Measurements from ENCODE around the gene BOD1. TPM values are rescaled to one million over a fixed set of nuclear protein-coding genes. Genes with fewer than 3 reads are reported as not detected.

The BOD1 gene
- total RNA-seq, 2 donors from 2014 or later: 79.3 to 92.9 TPM

GRCh38 chr5:173594061-173594460 lies 22.4 kb downstream of the BOD1 start:
- Mint-ChIP-seq H3K4me1 (no peaks in the 10 kb centered on the region), H3K27ac (no peak overlapping the region), H3K27me3 (ENCODE audit: insufficient read depth) (peaks cover 2% of the 10 kb centered on the region), H3K9me3 (peaks cover 45% of the 10 kb centered on the region), H3K36me3 (ENCODE audit: low read depth) (peaks cover 18% of the 10 kb centered on the region), H3K4me3 (no peak overlapping the region)
- H3K4me1 ChIP-seq (ENCODE audit: control insufficient read depth, insufficient read depth, low read length): no peaks in the 10 kb centered on the region
- WGBS, 2 experiments (ENCODE audit: insufficient coverage in 1 of 2, insufficient read length in 1 of 2): 80 to 85% methylated on average over 1 to 3 of the region's 3 CpGs
- no peak for DNase-seq
- peaks cover 24% of the 10 kb centered on the region for H3K9me3 ChIP-seq (ENCODE audit: control insufficient read depth, low read length)
- no peaks in the 10 kb centered on the region for H3K36me3 ChIP-seq (ENCODE audit: control insufficient read depth, insufficient read depth, low read length)
- H3K9ac ChIP-seq (ENCODE audit: extremely low read depth, low read length, poor library complexity, severe bottlenecking): no peak overlapping the region
- H3K27me3 ChIP-seq (ENCODE audit: control insufficient read depth, insufficient read depth, low read length, poor library complexity, severe bottlenecking): no peaks in the 10 kb centered on the region
- TF ChIP-seq, protein P1, sequence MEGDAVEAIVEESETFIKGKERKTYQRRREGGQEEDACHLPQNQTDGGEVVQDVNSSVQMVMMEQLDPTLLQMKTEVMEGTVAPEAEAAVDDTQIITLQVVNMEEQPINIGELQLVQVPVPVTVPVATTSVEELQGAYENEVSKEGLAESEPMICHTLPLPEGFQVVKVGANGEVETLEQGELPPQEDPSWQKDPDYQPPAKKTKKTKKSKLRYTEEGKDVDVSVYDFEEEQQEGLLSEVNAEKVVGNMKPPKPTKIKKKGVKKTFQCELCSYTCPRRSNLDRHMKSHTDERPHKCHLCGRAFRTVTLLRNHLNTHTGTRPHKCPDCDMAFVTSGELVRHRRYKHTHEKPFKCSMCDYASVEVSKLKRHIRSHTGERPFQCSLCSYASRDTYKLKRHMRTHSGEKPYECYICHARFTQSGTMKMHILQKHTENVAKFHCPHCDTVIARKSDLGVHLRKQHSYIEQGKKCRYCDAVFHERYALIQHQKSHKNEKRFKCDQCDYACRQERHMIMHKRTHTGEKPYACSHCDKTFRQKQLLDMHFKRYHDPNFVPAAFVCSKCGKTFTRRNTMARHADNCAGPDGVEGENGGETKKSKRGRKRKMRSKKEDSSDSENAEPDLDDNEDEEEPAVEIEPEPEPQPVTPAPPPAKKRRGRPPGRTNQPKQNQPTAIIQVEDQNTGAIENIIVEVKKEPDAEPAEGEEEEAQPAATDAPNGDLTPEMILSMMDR (conservative IDR thresholded peaks at IDR 0.05): no peak
- H3K4me3 ChIP-seq (ENCODE audit: low read length): no peak overlapping the region
- H3K27ac ChIP-seq (ENCODE audit: low read depth, low read length): no peak overlapping the region

DNA sequence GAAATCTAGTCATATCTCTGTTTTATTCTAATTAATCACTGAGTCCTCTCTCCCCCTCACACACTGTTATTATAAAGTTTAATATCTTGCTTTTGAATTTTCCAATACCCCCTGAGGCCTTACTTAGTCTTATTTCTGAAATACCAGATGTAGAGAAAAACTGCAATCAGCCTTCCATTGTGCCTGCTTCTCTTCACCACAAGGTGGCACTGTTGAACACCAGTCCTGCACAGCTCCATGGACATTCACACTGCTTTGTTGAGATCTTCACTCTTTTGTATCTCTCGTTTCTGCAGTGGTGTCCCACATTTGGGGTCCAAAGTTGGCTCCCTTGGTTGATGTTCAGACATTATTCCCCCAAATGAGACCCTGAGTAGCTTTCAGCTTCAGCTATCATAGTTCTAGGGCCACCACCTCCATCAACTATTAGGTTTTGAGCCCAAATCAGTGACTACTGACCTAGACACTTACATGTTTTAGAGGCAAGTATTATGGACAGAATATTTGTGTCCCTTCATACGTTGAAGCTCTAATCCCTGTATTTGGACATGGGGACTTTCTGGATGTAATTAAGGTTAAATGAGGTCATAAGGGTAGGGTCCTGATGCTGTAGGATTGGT lies 24.3 kb downstream of the BOD1 start:
- Mint-ChIP-seq H3K27me3 (ENCODE audit: insufficient read depth) (peaks cover 2% of the 10 kb centered on the region), H3K36me3 (ENCODE audit: low read depth) (peaks cover 18% of the 10 kb centered on the region), H3K4me3 (no peak overlapping the region), H3K27ac (no peak overlapping the region), H3K9me3 (peaks cover 60% of the 10 kb centered on the region), H3K4me1 (no peaks in the 10 kb centered on the region)
- no peaks in the 10 kb centered on the region for H3K4me1 ChIP-seq (ENCODE audit: control insufficient read depth, insufficient read depth, low read length)
- TF ChIP-seq, protein P1 (conservative IDR thresholded peaks at IDR 0.05): peak; percentile 87
- H3K4me3 ChIP-seq (ENCODE audit: low read length): peak overlapping the region; percentile 20
- DNase-seq: peak; percentile 67
- no peak overlapping the region for H3K27ac ChIP-seq (ENCODE audit: low read depth, low read length)
- H3K9me3 ChIP-seq (ENCODE audit: control insufficient read depth, low read length): peaks cover 39% of the 10 kb centered on the region
- H3K27me3 ChIP-seq (ENCODE audit: control insufficient read depth, insufficient read depth, low read length, poor library complexity, severe bottlenecking): no peaks in the 10 kb centered on the region
- no peak overlapping the region for H3K9ac ChIP-seq (ENCODE audit: extremely low read depth, low read length, poor library complexity, severe bottlenecking)
- H3K36me3 ChIP-seq (ENCODE audit: control insufficient read depth, insufficient read depth, low read length): no peaks in the 10 kb centered on the region
- 50 to 70% methylated on average over 1 to 2 of the region's 2 CpGs for WGBS, 2 experiments (ENCODE audit: insufficient coverage in 1 of 2, insufficient read length in 1 of 2)

DNA sequence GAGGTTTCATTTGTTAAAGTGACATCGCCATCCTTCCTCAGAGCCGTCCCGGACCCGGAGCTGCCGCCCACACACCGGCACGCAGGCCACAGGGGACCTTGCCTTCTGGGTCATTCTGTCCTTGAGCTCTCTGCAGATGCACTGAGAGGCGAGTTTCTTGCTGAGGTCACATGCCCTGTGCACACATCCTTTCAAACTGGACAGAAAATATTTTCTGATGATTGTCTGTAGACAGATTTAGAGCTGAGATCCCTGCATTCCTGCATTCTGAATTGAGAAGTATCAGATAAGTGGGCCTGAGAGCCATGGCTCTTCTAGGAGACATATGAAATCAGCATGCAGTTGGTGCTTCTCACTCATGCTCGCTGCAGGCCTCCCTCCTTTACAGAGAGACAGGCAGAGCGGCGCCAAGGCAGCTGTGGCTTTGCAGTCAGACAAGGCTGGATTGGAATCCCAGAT lies 25.4 kb downstream of the BOD1 start:
- H3K9me3 ChIP-seq (ENCODE audit: control insufficient read depth, low read length): peaks cover 45% of the 10 kb centered on the region
- H3K27me3 Mint-ChIP-seq (ENCODE audit: insufficient read depth): peaks cover 5% of the 10 kb centered on the region
- WGBS, 2 experiments (ENCODE audit: insufficient coverage in 1 of 2, insufficient read length in 1 of 2): 88 to 92% methylated on average over 9 to 11 of the region's 11 CpGs
- peaks cover 70% of the 10 kb centered on the region for H3K9me3 Mint-ChIP-seq
- no peaks in the 10 kb centered on the region for H3K4me1 ChIP-seq (ENCODE audit: control insufficient read depth, insufficient read depth, low read length)
- no peak overlapping the region for H3K4me3 Mint-ChIP-seq
- H3K27ac Mint-ChIP-seq: no peak overlapping the region
- H3K27ac ChIP-seq (ENCODE audit: low read depth, low read length): no peak overlapping the region
- no peaks in the 10 kb centered on the region for H3K36me3 ChIP-seq (ENCODE audit: control insufficient read depth, insufficient read depth, low read length)
- no peak overlapping the region for H3K4me3 ChIP-seq (ENCODE audit: low read length)
- no peak for DNase-seq
- H3K4me1 Mint-ChIP-seq: no peaks in the 10 kb centered on the region
- no peaks in the 10 kb centered on the region for H3K27me3 ChIP-seq (ENCODE audit: control insufficient read depth, insufficient read depth, low read length, poor library complexity, severe bottlenecking)
- H3K9ac ChIP-seq (ENCODE audit: extremely low read depth, low read length, poor library complexity, severe bottlenecking): no peak overlapping the region
- peaks cover 18% of the 10 kb centered on the region for H3K36me3 Mint-ChIP-seq (ENCODE audit: low read depth)
- TF ChIP-seq, protein P1 (conservative IDR thresholded peaks at IDR 0.05): no peak

Data from endodermal cell (in vitro differentiated cells).